Fibroblast of skin of left quadriceps (primary cell): ENCODE results near the gene EDNRA.
"Not testable (repeated sequence)": the region's sequence is repeated elsewhere in the genome, so short reads cannot be mapped to it uniquely, and the experiment has no call there.

ENCODE experiments used
- DNase-seq, 2 experiments: peaks; one replicate each; pipeline ENCODE4 v3.0.0-alpha.2; 2013; ENCODE audit warnings: low read depth in 2 of 2

Gene EDNRA

DNA sequence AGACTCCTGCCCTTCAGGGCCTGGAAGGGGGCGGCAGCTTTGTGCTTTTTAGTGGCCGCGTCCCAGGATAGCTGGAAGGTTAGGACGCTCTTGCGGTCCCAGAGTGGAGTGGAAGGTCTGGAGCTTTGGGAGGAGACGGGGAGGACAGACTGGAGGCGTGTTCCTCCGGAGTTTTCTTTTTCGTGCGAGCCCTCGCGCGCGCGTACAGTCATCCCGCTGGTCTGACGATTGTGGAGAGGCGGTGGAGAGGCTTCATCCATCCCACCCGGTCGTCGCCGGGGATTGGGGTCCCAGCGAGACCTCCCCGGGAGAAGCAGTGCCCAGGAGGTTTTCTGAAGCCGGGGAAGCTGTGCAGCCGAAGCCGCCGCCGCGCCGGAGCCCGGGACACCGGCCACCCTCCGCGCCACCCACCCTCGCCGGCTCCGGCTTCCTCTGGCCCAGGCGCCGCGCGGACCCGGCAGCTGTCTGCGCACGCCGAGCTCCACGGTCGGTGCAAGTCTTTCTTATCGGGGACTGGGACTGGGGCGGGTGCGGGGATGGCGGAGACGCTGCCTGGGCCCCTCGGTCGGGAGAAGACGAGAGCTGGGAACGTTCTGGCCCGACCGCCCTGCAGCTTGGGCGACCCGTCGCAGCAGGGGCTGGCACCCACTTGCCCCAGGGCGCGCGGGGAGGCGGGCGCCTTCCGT is at the start of gene EDNRA:
Gene EDNRA, plus strand, starts transcription at position 207 of the 686 bp plus-strand sequence. CDS start 4,585 bp downstream, outside the sequence.
- DNase-seq: no peak

DNA sequence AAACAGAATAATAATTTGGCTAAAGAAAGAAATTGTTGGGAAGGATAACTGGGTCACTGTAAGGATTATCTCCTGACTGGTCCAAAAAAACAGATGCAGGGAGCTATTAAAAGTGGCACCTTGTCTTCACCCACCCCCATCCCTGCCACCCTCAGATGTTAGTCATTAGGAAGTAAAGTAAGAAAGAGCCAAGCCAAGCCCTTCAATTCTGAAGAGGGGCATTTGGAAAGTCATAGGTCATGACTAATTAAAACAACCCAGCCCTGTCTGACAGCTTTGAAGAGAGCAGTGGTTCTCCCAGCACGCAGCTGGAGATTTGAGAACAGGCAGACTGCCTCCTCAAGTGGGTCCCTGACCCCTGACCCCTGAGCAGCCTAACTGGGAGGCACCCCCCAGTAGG is 46.5 kb upstream of the EDNRA start:
- DNase-seq: not testable (repeated sequence)

DNA sequence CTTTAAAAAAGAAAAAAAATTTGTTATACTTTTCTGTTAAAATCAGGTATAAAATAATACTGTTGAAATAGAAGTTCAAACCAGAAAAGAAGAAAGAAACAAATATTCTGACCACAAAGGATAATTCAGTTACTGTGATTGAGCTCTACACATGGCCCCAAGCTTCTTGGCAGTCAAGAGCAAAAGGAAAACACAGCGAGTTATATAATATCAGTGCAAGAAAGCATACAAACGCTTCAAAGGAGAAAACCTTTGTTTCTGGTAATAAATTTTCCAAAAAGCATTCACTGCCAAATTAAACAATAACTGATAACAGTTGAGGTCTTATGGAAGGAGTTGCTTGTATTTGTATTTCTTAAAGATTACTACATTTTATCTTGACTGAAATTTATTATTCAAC is 40.5 kb upstream of the EDNRA start:
- DNase-seq: no peak

DNA sequence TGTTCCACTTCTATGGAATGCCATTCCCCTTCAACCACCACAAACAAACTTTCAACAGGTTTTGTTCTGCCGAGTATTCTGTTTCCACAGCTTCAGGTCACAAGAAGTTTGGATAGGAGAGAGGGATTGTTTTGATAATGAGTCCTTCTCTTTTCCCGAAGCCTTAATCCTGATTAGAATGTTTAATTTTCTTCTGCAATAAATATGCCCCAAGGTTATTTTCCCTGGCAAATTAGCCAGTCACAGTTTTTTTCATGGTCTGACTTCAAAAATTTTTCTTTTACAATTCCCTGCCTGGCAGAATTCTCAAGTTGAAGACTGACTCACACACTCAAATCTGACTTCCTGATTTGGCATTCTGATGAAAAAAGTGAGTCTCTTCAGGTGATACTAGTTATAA is 33.1 kb upstream of the EDNRA start:
- no peak for DNase-seq

DNA sequence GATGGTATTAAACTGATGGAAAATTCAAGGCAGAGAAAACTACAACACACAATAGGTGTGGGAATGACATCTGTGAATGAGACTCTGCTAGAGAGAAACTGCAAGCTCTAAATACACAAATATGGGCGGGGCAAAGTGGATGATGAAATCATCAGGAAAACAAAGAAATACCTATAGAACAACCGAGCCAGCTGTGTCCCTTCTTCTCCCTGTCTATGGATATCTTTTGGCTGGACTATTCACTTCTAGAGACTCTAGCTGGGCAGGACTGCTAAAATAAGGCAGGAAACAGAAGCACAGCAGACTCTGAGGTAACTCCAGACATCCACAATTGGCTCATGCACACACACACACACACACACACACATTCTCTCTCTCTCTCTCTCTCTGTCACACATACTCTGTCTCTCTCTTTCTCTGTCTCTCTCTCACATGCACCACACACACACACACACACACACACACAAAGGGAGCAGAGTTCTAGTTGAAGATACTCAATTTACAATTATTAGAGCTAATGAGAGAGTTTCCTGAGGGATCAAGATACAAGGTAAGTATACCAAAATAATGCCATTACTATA is 27.2 kb upstream of the EDNRA start:
- DNase-seq: peak; percentile 33 to 36

DNA sequence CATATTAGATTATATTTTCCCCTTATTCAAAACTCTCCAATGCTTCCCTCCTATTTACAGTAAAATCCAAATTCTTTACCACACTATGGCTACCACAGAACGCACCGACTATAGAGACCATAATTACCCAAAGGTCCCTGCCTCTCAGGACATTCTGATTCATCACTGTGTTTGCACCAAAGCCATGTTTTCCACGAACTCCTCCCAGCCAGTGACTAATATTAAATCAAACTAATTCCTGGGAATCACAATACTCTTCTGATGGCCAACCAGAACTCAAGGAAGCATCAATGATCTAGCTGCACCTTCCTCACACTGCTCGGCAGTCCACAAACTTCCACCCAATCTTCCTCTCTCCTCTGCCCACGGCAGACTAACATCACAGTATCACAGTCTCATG is 24.2 kb upstream of the EDNRA start:
- no peak for DNase-seq

DNA sequence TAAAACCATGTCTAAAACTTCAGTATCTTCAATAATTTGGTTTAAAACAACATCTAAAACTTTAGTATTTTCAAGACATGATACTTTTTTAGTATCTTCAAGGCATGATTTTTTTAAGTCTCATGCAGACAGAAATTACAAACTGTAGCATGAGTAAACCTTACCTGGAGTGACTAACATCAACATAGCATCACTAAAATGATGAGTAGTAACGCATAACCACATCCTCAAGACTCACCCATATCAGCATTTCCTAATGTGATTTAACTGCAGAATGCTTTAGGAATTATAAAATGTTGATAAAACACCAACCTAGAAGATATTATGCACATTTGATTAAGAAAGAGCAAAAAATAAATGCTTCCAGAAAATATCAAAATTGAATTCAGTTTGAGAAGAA is 19.7 kb upstream of the EDNRA start:
- DNase-seq: no peak

DNA sequence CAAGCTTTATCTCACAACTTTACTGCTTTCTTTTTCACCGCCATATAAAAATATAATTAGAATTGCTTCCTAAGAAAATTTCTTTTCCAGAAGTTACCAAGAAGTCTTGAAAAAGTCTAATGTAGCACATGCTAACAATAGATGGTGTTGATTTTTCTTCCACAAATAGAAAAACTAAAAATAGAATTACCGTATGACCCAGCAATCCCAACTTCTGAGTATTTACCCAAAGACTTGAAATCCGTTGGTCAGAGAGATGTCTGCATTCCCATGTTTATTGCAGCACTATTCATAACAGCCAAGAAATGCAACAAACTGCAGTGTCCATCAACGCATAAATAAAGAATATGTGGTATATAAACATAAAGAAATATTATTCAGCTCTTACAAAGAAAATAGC is 17.8 kb upstream of the EDNRA start:
- no peak for DNase-seq

DNA sequence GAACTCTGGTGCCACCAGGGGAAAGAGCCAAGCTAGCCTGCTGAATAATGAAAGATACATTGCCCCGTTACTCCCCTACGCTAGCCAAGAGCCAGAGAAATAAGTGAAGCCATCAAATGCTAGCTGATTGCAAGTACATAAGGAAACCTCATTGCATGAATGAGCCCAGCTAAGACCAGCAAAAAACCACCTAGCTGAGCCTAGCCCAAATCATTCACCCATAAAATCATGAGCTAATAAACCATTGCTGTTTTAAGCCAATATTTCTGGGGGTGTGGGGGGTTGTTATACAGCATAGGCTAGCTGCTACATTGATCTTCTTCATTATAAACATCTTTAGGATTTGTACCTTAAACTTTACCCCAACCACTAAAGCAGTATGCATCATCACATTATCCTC is 15.4 kb upstream of the EDNRA start:
- DNase-seq: no peak

DNA sequence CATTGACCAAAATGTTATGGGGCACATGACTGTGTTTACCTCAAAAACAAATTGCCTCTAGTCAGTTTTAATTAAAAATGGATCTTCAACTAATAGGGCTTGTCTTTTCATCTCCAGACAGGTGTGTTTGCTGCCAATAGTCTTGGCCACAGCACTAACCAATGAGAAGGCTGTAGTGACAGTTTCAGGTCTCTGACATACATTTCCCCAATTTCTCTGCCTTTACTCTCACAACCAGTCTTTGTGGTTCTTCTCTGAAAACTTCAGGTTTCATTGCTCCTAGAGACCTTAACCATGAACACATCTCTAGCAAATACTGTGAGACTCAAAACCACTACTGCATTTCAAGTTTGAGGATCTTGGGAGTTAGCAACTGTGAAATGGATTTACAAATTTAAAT is 3.5 kb upstream of the EDNRA start:
- DNase-seq: no peak

DNA sequence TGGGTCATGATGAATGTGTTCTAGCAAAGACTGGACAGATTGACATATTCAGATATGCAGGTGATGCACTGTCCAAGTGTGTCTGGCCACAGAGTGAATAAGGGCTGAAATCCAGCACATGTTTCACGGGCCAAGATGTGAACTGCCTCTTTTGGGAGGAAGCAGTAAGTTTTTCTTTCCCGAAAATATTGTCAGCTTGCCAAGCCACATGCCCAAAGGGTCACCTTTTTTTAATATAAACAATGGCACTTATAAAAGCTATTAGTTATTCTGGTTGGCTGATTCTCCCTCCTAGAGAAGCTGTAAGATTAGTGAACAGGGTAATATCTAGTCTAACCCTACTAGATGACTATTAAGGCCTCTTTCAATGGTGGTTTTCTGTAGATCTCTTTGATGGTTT is 1.5 kb upstream of the EDNRA start:
- DNase-seq: no peak

DNA sequence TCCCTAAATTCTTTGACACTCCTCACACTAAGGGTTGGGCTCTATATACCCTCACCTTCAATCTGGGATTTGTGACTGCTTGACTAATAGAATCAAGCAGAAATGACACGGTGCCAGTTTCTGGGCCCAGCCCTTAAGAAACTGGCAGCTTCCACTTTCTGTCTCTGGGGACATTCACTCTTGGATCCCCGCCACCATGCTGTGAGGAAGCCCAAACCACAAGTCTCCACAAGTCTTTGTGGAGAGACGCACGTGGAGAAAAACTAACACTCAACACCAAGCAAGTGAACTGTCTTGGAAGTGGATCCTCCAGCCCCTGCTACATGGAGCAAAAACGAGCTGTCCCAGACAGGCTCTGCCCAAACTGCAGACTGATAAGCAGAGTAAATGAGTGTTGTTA is 1.1 kb upstream of the EDNRA start:
- DNase-seq: peak; percentile 56 to 58

DNA sequence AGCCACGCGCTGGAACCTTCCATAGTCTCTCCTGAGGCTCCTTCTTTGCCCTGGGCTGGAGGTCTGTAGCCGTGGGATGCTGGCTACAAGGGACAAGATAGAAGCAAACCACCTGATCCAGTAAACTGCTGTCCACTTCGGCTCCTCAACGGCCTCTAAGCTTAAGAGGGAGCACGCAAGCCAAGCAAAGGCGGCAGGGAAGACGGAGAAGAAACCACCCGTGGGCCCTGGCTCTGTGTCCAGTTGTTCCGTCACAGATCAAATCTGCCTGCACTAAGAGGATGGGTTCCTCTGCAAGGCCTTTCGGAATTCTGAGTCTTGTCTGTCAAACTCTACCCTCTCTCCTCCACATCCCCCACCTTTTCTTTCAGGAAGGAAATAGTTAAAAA is 401 bp upstream of the EDNRA start:
- DNase-seq: no peak

DNA sequence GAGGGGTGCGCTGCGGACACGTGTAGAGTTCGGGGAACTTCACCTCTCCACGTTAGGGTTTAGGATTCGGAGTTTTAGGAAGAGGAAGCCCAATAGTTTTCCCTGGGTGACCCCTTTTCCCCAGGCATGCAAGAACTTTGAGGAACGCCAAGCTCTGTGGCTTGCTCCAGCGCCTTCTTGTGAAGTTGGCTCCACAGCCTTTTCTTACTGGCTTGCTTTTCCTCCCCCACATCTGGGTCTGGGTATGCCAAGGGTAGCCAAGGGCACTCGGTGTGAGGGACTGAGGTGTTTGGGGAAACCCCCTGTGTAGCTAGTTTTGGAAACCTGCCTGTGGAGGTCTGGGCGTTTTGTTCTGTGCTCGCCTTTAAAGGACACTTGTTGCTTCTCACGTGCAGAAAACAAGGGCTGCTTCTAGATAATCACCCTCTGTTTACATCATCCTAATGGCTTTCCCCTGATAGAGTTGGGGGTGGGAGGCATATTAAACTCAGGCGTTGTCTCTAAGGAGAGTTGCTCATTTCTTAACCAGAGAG is 746 bp downstream of the EDNRA start:
- DNase-seq: no peak

DNA sequence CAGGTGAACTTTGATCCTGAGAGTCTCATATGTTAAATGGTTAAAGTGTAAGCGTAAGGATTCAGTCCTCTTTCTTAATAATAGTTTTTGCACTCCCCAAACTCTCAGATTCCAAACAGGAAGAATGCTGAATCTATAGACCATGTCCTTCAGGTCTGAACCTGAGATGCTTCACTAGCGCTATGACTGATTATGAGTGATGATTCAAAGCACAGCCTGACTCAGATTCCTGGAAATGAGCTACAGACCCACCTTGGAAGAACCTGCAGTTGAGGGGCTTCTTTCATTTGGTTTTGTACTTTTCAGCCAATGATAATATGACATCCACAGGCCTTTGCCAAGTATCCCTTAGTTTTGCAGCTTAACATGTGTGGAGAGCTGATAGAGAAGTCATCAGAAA is 1.4 kb downstream of the EDNRA start:
- DNase-seq: no peak

DNA sequence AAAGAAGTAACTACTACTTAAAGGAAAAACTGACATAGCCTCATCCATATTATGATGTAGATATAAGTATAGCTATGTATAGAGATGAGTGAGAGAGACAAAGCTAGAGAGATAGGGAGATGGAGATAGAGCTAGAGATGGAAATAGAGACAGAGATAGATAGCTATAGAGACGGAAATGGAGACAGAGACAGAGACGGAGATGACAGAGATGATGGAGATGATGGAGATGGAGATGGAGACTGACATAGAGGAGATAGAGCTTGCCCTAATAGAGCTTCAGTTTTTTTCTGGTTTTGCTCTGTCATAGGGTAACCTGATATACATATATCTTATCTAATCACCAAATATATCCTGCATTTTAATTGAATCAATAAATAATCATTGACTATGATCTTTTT is 4.3 kb downstream of the EDNRA start:
- no peak for DNase-seq

DNA sequence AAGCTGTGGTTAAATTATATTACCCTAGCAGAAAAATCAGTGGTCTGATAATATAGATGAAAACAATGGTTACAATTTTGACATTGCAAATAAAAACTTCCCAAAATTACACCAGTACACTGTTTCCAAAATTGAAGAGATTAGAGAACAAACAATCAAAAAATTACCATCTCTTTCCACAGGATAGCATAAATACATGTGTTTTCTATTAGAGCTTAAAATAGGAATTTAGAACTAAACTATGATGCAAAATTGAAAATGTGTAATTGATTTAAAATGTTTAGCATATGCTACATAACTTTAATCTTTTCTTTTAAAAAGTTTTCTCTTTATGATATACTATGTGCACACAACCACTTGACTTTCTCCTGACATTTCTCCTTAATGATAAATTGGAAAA is 6.7 kb downstream of the EDNRA start:
- no peak for DNase-seq

DNA sequence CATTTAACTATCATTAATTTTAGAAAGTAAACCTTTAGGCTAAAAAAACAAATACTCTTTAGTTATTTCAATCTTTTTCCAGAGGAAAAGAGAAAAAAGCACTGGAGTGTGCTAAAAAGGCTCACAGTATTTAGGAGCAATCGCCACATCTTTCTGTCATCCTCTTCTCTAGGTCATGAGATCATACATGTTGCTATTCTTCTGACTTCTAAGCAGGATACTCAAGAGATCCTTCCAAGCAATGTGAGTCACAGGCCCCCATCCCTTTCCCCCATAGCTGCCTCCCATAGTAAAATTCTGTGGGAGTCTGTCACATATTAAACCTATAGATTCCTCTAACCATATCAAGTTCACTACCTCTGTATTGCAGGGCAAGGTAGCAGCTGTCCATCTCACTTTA is 7.7 kb downstream of the EDNRA start:
- DNase-seq: no peak

DNA sequence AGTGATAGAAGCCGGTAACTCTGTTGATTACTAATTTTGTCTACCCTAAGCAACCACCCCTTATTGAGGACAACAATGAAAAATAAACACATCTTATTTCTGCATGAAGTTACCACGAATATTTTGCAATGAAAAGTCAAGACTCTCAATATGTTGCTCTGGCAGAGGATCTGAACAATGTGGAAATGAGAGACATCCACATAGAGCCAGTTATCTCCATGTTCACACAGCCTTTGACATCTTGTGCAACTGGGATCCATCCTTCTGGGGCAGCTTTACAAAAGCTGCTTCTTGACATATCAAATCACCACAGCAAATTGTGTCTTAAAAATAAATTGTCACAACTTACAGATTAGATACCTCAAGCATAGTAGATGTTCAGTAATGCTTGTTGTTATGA is 10.2 kb downstream of the EDNRA start:
- DNase-seq: no peak

DNA sequence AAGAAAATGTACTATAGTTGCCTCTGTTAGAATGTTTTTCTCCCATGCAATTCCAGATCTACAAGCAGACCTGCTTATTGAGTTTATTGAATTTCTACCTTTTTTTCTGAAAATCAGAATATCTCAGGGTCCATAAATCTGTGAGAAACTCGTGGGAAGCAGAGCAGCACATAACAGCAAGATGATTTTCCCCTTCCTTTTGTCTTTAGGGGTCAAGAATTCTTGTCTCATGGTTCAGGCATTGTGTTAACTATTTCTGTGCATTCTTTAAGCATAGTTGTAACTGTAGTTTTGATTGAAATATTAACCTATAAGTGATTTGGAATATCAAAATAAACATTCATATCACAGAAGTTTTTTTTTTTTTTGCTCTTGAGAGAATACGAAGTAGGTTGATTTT is 11.4 kb downstream of the EDNRA start:
- no peak for DNase-seq

DNA sequence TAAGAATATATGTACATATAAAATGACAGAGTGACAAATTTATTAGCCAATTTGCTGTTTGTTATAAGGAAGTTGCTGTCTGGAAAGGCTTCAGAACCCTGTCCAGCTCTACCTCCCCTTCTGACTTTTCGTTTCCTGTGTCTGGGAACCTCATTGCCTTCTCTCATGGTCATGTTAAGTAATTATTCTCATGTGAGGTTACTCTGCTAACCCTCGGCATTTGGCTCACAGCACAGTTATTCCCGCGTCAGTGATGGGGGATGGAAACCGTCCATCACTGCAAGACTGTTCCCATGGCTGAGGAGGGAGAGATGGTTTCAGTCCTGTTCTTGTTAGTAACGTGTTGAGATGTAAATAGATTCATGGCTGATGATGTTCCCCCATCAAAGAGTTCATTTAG is 11.9 kb downstream of the EDNRA start:
- peak; percentile 65 to 69 for DNase-seq

DNA sequence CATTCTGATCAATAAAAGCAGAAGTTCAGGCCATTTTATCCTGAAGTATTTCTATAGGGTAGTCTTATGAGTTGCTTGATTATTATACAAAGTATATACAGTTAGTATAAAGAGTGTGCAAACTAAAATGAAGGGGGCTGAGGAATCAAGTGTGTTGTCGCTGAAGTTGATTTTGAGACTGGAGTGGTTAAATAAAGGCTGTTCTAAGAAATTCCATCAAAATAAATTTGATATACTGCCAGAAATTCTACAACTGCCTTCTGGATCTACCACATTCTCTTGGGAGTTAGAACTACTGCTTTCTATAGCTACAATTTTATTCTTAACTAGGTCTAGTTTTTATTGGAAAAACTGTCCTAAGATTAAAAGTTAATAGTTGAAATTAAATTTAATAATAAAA is 12.4 kb downstream of the EDNRA start:
- no peak for DNase-seq

DNA sequence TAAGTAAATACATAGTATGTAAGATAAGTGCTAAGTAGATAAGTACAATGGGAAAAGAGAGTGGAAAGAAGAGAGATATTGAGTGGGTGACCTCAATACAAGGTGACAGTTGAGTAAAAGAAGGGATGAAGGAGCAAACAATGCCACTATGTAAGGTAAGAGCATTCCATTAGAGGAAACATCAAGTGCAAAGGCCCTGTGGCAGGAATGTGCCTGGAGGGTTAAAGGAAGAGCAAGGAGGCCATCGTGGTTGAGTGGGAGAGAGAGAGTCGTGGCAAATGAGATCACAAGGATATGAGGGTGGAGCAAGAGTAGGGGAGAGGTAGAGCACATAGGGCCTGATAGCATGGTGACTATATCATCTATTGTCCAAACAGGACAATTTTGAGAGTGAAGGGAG is 13.4 kb downstream of the EDNRA start:
- no peak for DNase-seq

DNA sequence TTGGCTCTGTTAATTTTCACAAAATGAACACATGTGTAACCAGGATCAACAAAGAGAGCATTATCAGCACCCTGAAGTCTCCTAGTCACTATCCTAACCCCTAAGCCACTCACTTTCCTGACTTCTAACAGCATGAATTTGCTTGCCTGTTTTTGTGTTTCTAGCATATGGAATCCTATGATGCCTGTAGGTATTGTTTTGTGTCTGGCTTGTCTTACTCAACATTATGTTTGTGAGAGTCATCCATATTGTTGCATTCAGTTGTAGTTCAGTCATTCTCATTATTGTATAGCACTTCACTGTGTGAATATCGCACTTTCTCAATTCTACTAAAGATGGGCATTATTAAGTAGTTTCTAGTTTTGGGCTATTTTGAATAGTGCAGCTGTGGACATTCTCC is 15.6 kb downstream of the EDNRA start:
- DNase-seq: no peak
